Stimulated activated CD4-positive, alpha-beta T cell treated with anti-CD3 and anti-CD28 coated beads, Interleukin-4, amount 100 ng/mL, for 4 hours (primary cell): ENCODE measurements around the gene HTR3C.

Experiments
- DNase-seq, 2 experiments: peaks; one replicate each; pipeline ENCODE4 v3.0.0-alpha.2; 2020

HTR3C gene

GRCh38 chr3:184096811-184097383 is 44.0 kb downstream of the HTR3C start, which contains the start of gene HTR3E:
Gene HTR3E, plus strand, starts transcription at chr3:184097064. Its CDS starts 466 bp downstream, at chr3:184097530.
- DNase-seq: no peak

- no peak for DNase-seq
These were observed 44.7 kb downstream of the HTR3C start for GRCh38 chr3:184097556-184097955.

- no peak for DNase-seq
These were observed 47.2 kb downstream of the HTR3C start for GRCh38 chr3:184099806-184100686.
